ENCODE data around the gene KIRREL1.

- TF ChIP-seq CTCF (conservative IDR thresholded peaks at IDR 0.05 in 1 of 2, IDR thresholded peaks at IDR 0.05 in 1 of 2; ENCODE audit: extremely low read depth in 1 of 2, insufficient read depth in 1 of 2, low read depth in 1 of 2, low read length in 2 of 2) (no peak), EZH2 (IDR thresholded peaks at IDR 0.05; ENCODE audit: borderline replicate concordance, low read length) (no peak)
These were observed 18.1 kb upstream of the KIRREL1 start for GRCh38 chr1:157975228-157975950.

All from mammary epithelial cell (primary cell).